ENCODE data around the gene HDLBP. TPM values are rescaled to one million over a fixed set of nuclear protein-coding genes. Genes with fewer than 3 reads are reported as not detected.
"Not testable (repeated sequence)": the region's sequence is repeated elsewhere in the genome, so short reads cannot be mapped to it uniquely, and the experiment has no call there.

The HDLBP gene
- total RNA-seq, 1 donor from 2014 or later: 159 TPM

- DNase-seq (ENCODE audit: low spot score in 2 of 2) (no peak), FAIRE-seq (no peak)
Measured at GRCh38 chr2:241334813-241335212, 19.3 kb upstream of the HDLBP start.

- no peak for FAIRE-seq
Measured at GRCh38 chr2:241330616-241330981, 15.1 kb upstream of the HDLBP start.

GRCh38 chr2:241329669-241330615 lies 14.5 kb upstream of the HDLBP start:
- FAIRE-seq (no peak), DNase-seq (ENCODE audit: low spot score in 2 of 2) (no peak)

More at GRCh38 chr2:241330616-241330981, 15.1 kb upstream of the HDLBP start:
- no peak for DNase-seq (ENCODE audit: low spot score in 2 of 2)

- FAIRE-seq (no peak), DNase-seq (ENCODE audit: low spot score in 2 of 2) (no peak)
Measured at GRCh38 chr2:241325257-241325656, 9.8 kb upstream of the HDLBP start.

DNA sequence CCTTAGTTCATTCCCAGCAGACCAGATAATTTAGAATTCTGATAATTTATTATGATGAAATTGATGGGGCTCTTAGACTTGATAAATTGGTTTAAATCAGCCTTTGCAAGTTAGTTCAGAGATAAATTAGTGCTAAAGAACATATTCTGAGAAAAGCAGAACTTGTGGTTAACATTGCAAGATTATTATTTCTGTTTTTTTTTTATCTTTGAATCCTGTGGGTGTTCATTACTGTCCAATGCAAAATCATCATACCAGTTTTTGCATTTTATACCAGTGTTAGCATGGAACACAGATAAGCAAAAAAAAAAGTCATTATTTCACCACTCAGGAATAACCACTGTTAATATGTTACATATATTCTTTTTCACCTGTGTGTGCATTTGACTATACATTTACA lies 9.3 kb upstream of the HDLBP start:
- DNase-seq (ENCODE audit: low spot score in 2 of 2): no peak
- FAIRE-seq: no peak

DNA sequence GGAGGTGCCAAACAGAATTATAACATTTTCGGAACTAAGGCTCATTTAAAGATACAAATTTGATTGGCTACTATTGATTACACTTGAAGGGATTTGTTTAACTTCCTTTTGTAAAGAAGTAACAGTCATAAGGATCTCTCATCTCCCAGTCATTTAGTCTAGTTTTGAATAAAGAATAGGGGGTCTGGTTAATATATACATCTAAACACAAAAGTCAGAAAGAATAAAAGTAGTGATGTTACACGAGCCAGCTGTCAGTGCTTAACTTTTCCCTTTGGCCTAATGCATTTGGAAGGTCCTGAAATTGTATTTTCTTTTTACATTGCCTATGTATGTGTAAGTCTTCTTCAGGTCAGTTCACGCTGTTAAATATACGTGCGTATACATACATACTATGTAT lies 8.3 kb upstream of the HDLBP start:
- DNase-seq (ENCODE audit: low spot score in 2 of 2): no peak
- no peak for FAIRE-seq

DNA sequence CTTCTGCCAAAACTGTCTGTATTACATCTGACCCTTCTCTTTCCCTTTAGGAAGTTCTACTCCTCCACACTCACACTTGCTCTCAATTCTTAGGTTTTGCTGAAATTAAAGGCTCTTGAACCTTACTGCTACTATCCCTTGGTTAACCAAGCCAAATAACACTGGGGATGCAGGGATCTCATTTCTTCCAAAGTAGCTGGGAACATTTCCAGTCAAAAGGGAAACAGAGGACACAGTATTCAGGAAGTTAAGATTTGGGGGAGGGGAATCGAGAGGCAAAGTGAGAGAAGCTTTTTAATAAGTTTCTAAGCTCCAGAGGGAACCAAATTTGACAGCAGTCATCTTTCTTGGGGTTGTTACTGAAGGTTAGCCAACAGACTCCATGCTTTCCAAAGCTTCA lies 6.4 kb upstream of the HDLBP start:
- FAIRE-seq (no peak), DNase-seq (ENCODE audit: low spot score in 2 of 2) (no peak)

DNA sequence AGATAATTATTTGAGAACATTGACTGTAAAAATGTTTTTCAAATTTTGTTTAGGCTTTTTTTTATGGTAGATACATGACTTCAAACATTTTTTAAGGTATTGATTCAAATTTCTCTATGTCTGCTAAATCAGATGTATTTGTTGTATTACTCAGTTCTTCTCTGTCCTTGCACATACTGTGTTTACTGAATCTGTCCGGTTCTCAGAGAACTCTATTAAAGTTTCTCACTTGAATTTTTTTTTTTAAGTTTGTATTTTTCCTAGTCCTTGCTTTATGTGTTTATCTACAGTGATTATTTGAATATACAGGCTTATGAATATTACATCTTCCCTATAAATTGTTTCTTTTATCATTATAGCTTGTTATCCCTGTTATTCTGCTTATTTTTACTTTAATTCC lies 5.6 kb upstream of the HDLBP start:
- FAIRE-seq: no peak
- no peak for DNase-seq (ENCODE audit: low spot score in 2 of 2)

GRCh38 chr2:241320394-241320793 lies 4.9 kb upstream of the HDLBP start:
- FAIRE-seq (no peak), DNase-seq (ENCODE audit: low spot score in 2 of 2) (no peak)

- DNase-seq (ENCODE audit: low spot score in 2 of 2); FAIRE-seq: not testable (repeated sequence)
Measured at GRCh38 chr2:241318830-241319229, 3.4 kb upstream of the HDLBP start.

DNA sequence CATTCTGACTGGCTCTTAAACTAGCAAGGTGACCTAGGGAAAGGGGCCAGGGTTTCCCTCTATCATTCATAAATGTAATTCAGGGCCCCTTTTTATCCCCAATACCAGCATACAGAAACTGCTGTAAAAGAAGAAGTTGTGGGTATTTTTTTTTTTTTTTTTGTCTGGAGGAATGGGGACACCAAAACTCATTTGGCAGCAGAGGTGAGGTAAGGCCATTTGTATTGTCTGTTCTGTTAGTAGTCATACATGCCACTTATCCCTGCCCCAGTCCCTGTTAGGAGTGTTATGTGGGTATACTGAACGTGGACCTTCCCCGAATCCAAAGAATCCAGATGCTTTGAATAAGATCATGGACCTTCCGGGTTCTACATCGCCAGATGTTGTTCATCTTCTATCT lies 1.9 kb upstream of the HDLBP start:
- no peak for DNase-seq (ENCODE audit: low spot score in 2 of 2)
- no peak for FAIRE-seq

- FAIRE-seq: no peak
- DNase-seq (ENCODE audit: low spot score in 2 of 2): no peak
Measured at GRCh38 chr2:241316825-241317224, 1.4 kb upstream of the HDLBP start.

DNA sequence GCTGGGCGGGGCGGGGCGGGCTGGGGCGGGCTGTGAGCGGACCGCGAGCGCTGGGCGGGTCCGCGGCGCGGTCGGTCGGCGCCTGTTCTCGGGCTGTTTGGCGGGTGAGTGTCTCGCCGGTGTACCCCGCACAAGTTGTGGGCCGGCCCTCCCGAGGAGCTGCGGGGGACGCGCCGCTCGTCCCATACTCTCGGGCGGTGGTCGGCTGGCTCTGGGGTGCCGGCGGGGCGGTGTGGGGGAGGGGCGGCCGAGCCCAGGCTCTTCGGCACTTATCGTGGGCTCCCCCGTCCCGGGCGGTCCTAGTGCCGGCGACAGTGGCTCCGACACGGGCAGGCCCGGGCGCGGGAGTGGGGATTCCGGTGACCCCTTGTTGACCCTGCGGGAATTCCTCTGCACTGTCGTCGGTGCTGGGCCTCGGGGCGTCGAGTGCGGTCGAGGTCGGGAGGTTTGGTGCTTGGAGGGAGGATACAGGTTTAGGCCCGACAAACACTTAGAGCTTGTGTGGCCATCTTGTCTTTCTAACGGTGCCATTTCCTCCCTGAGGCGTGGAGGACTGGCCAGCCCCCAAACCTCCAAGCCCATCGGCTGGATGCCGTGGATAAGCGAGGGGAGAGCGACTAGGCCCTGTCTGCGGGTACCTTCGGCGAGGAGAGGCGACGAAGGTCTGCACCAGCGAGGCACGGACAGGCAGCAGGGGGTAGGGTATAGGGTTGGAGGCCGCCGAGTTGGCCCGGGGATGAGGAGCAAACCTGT lies 583 bp upstream of the HDLBP start, which contains the start of gene SEPTIN2:
Gene SEPTIN2, plus strand, starts transcription at position 47 of the 753 bp plus-strand sequence. CDS start 8,308 bp downstream, outside the sequence.
- FAIRE-seq (no peak), DNase-seq (ENCODE audit: low spot score in 2 of 2) (no peak)

- DNase-seq (ENCODE audit: low spot score in 2 of 2): no peak
- FAIRE-seq: no peak
Measured at GRCh38 chr2:241314226-241315092, 1.0 kb downstream of the HDLBP start.

GRCh38 chr2:241313543-241314095 lies 1.9 kb downstream of the HDLBP start:
- FAIRE-seq (no peak), DNase-seq (ENCODE audit: low spot score in 2 of 2) (no peak)

GRCh38 chr2:241312082-241312481 lies 3.4 kb downstream of the HDLBP start:
- DNase-seq (ENCODE audit: low spot score in 2 of 2) (no peak), FAIRE-seq (no peak)

GRCh38 chr2:241310917-241311566 lies 4.4 kb downstream of the HDLBP start:
- DNase-seq (ENCODE audit: low spot score in 2 of 2) (no peak), FAIRE-seq (no peak)

GRCh38 chr2:241309684-241310117 lies 5.8 kb downstream of the HDLBP start:
- FAIRE-seq (no peak), DNase-seq (ENCODE audit: low spot score in 2 of 2) (no peak)

GRCh38 chr2:241308832-241309500 lies 6.5 kb downstream of the HDLBP start:
- no peak for FAIRE-seq
- DNase-seq (ENCODE audit: low spot score in 2 of 2): no peak
